AG04450 (cell line): ENCODE results near the gene IL16. TPM values are rescaled to one million over a fixed set of nuclear protein-coding genes. Genes with fewer than 3 reads are reported as not detected.

Experiments used
- CTCF ChIA-PET: fragments of 300-600, 350-600 bp; formaldehyde crosslinking; extraction: SDS; loops from one replicate; lab custom pipeline; 2022; ENCODE audit warnings: antibody characterized with exemption, inconsistent platforms; lab: Charles Lee
- POLR2A ChIA-PET: fragments of 350-600 bp; formaldehyde crosslinking; extraction: SDS; loops from one replicate; lab custom pipeline; 2021; ENCODE audit warnings: antibody characterized with exemption, inconsistent platforms; lab: Yijun Ruan, JAX
- DNase-seq: peaks from one replicate; pipeline ENCODE4 v3.0.0-alpha.2; 2011; ENCODE audit warnings: low read depth, low spot score
- H3K27ac ChIP-seq: one replicate; pipeline ENCODE4 v1.5.1; 2012; ENCODE audit warnings: low read depth, low read length, control low read depth
- H3K27me3 ChIP-seq: one replicate; pipeline ENCODE4 v1.6.0; 2012; ENCODE audit warnings: low read length; ENCODE audit not compliant: control insufficient read depth, insufficient read depth
- H3K4me3 ChIP-seq: 2 replicates; pipeline ENCODE4 v1.5.1; 2011; ENCODE audit warnings: mild to moderate bottlenecking, low read depth, low read length, control low read depth
- H3K9me3 ChIP-seq: 2 replicates; pipeline ENCODE4 v1.5.1; 2012; ENCODE audit warnings: low read length; ENCODE audit not compliant: control insufficient read depth, insufficient read depth
- polyA plus RNA-seq: library from polyadenylated mRNA; depleted of rRNA; stranded (reverse); fragments of >200 nt; gene quantifications from 2 replicates; pipeline ENCODE4 v1.2.3, GENCODE V29; 2011
- TF ChIP-seq, protein P1 (sequence below): IDR thresholded peaks from 2 replicates; pipeline ENCODE4 v1.5.1; 2011; ENCODE audit warnings: low read depth, low read length, control low read depth, inconsistent platforms

Gene IL16
- polyA plus RNA-seq, 1 experiment, result 3.8 TPM

DNA sequence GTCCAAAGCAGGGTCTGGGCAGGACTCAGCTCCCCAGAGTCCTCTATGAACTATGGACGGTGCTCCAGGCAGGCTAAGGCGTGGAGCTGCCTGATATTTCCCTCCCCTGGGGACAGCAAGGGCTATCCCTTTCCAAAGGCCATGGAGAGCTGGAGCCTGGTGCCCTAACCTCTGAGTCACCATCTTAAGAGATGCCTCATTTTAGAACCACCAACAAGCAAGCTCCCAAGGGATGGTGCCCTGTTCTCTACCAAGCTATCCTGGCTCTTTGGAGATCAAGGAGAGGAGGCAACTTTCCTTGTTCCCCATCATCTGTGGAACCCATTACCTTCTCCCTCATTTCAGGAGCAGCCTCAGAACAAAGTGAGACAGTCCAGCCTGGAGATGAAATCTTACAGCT is 111.6 kb downstream of the IL16 start:
- Histone ChIP-seq H3K27me3 (no peaks in the 10 kb centered on the region), H3K9me3 (no peaks in the 10 kb centered on the region), H3K27ac (no peak overlapping the region), H3K4me3 (no peak overlapping the region)
- no peak for DNase-seq
- ChIA-PET CTCF (interaction anchor here (0.7 to 2.6 kb wide), 4 partner anchors 33 to 932 kb away, joined by 3 to 10 read pairs (median 6); no protein-coding TSS in a partner anchor), POLR2A (interaction anchor here (1.0 to 1.3 kb wide), 2 partner anchors 16 to 19 kb away, joined by 3 to 4 read pairs; partner anchors contain the start of gene STARD5)
- TF ChIP-seq, protein P1, sequence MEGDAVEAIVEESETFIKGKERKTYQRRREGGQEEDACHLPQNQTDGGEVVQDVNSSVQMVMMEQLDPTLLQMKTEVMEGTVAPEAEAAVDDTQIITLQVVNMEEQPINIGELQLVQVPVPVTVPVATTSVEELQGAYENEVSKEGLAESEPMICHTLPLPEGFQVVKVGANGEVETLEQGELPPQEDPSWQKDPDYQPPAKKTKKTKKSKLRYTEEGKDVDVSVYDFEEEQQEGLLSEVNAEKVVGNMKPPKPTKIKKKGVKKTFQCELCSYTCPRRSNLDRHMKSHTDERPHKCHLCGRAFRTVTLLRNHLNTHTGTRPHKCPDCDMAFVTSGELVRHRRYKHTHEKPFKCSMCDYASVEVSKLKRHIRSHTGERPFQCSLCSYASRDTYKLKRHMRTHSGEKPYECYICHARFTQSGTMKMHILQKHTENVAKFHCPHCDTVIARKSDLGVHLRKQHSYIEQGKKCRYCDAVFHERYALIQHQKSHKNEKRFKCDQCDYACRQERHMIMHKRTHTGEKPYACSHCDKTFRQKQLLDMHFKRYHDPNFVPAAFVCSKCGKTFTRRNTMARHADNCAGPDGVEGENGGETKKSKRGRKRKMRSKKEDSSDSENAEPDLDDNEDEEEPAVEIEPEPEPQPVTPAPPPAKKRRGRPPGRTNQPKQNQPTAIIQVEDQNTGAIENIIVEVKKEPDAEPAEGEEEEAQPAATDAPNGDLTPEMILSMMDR, result no peak

DNA sequence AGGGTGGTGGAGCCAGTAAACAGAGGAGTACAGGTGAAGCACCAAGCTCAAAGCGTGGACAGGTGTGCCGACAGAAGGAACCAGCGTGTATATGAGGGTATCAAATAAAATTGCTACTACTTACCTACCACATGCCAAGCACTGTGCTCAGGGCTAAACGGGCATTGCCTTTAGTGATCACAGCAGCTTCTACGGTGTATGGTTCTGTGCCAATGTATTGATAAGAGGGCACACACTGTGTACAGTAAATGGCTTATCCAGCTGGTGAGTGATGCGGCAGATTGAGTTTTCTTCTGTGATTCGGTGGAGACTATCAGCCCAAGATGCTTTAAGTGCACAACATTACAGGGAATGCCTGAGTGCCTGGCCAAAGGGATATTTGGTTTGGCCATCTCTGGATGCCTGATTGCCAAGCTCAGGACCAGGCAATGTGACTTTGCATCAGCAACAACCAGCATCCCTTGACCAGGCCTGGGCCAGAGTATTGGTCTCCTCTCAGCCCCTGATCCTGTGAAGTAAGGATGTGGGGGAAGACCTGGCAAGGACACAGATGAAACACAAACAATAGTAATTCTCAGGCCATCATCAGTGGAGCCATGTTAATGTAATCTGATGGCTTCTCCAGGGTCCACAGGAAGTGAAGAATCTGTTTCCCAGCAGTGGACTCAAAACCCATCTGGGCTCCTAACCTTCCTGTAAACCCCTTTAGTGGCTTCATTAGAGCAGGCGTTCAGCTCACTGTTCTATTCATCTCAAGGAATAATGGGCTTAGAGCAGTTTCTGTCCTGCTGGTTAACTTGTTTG is 113.2 kb downstream of the IL16 start:
- CTCF ChIA-PET, result interaction anchor here (1.4 kb wide), 1 partner anchor 44 kb away, joined by 3 read pairs; no protein-coding TSS in a partner anchor
- DNase-seq, result no peak

DNA sequence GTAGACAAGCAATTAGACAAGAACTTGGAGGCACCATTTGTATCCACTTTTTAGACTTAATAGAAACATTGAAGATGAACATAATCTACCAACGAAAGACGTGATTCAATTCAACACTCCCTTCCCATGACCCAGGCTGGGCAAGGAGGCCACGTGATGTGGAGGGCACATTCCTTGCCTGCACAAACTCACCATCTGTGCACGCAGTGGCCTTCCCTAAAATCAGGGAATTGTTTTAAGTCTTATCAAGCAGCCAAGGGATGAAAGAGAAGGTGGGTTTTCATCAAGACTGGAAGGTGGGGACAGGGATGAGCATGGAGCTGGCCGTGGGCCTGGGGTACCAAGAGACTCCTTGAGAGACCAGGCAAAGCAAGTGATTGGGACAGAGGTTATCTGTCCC is 113.8 kb downstream of the IL16 start:
- H3K9me3 ChIP-seq, result no peaks in the 10 kb centered on the region
- TF ChIP-seq, protein P1, result no peak
- no peaks in the 10 kb centered on the region for H3K27me3 ChIP-seq
- H3K4me3 ChIP-seq, result no peak overlapping the region
- H3K27ac ChIP-seq, result no peak overlapping the region
- CTCF ChIA-PET, result interaction anchor here (1.0 to 1.4 kb wide), 2 partner anchors 35 to 45 kb away, joined by 3 read pairs; no protein-coding TSS in a partner anchor
- DNase-seq, result no peak
- POLR2A ChIA-PET, result interaction anchor here (1.9 kb wide), 1 partner anchor 13 kb away, joined by 8 read pairs; the partner anchor contains the start of gene STARD5

More for the DNA sequence above, 113.2 kb downstream of the IL16 start:
- no peaks in the 10 kb centered on the region for H3K27me3 ChIP-seq
- H3K27ac ChIP-seq, result no peak overlapping the region
- H3K4me3 ChIP-seq, result no peak overlapping the region
- TF ChIP-seq, protein P1, result no peak
- POLR2A ChIA-PET, result interaction anchor here (1.9 kb wide), 1 partner anchor 14 kb away, joined by 8 read pairs; the partner anchor contains the start of gene STARD5
- H3K9me3 ChIP-seq, result no peaks in the 10 kb centered on the region

DNA sequence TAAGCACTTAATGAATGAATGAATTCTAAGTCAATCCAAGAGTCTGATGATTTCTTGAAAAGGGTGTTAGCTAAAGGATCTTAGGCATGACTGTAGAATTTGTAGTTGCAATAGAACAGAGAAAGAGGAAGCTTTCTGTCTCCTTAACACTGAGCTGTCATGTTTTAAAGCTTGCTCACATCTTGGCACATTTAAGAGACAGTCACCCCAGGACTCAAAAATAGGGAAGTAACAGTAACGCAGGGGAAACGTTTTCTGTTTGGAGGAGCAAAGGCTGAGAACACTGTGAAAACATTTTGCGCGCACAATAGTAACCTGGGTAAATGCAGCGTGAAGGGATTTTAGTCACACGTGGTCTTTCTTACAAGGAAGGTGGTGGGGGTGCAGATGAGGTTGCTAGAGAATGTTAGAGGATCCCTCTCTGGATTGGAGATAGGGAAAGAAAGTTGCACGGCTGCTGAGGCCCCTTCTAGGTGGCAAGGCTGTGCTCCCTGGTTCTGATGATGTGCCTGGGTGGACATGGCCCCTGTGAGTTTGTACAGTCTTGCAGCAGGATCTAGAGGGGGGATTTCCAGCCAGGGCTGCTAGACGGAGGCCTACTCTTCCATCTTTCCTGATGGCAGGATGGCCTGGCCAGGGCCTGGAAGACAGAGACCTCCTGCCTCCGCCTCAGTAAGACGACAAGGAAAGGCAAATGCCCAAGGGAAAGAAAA is 115.2 kb downstream of the IL16 start:
- CTCF ChIA-PET, result interaction anchor here (1.5 kb wide), 1 partner anchor 46 kb away, joined by 5 read pairs; no protein-coding TSS in a partner anchor
- no peaks in the 10 kb centered on the region for H3K9me3 ChIP-seq
- POLR2A ChIA-PET, result interaction anchor here (0.6 to 1.9 kb wide), 2 partner anchors 12 to 194 kb away, joined by 3 to 8 read pairs; partner anchors contain the start of gene STARD5
- no peak for DNase-seq
- no peak overlapping the region for H3K27ac ChIP-seq
- TF ChIP-seq, protein P1, result no peak
- H3K27me3 ChIP-seq, result no peaks in the 10 kb centered on the region
- no peak overlapping the region for H3K4me3 ChIP-seq
